ENCODE results near the gene ROM1. TPM values are rescaled to one million over a fixed set of nuclear protein-coding genes. Genes with fewer than 3 reads are reported as not detected.

ROM1 gene
- total RNA-seq, 2 donors from 2014 or later = 11.4 to 12.6 TPM

GRCh38 chr11:62599901-62600300 lies 13.2 kb upstream of the ROM1 start:
- no peak for ATAC-seq (ENCODE audit: insufficient number of reproducible peaks, low FRiP score, low read depth)
- TF ChIP-seq CTCF (IDR thresholded peaks at IDR 0.05) = no peak
- DNase-seq (ENCODE audit: low spot score) = no peak
- peaks cover 20 to 40% of the 10 kb centered on the region in 2 donors for H3K4me1 ChIP-seq (ENCODE audit: control insufficient read depth in 1 of 2, low read depth in 2 of 2)
- no peaks in the 10 kb centered on the region for H3K27me3 ChIP-seq (replicated peaks; ENCODE audit: insufficient read depth)
- H3K9me3 ChIP-seq = no peaks in the 10 kb centered on the region
- H3K27ac ChIP-seq = peak overlapping the region; percentile 98 to 99
- H3K36me3 ChIP-seq = peaks cover 37% of the 10 kb centered on the region
- peak overlapping the region; percentile 98 for H3K4me3 ChIP-seq

GRCh38 chr11:62600367-62601121 lies 12.5 kb upstream of the ROM1 start:
- H3K36me3 ChIP-seq = peaks cover 34% of the 10 kb centered on the region
- H3K4me3 ChIP-seq = peak overlapping the region; percentile 98
- ATAC-seq (ENCODE audit: insufficient number of reproducible peaks, low FRiP score, low read depth) (no peak), DNase-seq (ENCODE audit: low spot score) (no peak)
- H3K9me3 ChIP-seq = no peaks in the 10 kb centered on the region
- no peaks in the 10 kb centered on the region for H3K27me3 ChIP-seq (replicated peaks; ENCODE audit: insufficient read depth)
- peak overlapping the region; percentile 98 to 99 for H3K27ac ChIP-seq
- peaks cover 20 to 40% of the 10 kb centered on the region in 2 donors for H3K4me1 ChIP-seq (ENCODE audit: control insufficient read depth in 1 of 2, low read depth in 2 of 2)
- TF ChIP-seq CTCF (IDR thresholded peaks at IDR 0.05) = no peak

GRCh38 chr11:62601122-62601371 lies 12.0 kb upstream of the ROM1 start:
- peak overlapping the region; percentile 98 to 99 for H3K27ac ChIP-seq
- peak overlapping the region; percentile 98 for H3K4me3 ChIP-seq
- ATAC-seq (ENCODE audit: insufficient number of reproducible peaks, low FRiP score, low read depth) (no peak), DNase-seq (ENCODE audit: low spot score) (no peak)
- H3K27me3 ChIP-seq (replicated peaks; ENCODE audit: insufficient read depth) = no peaks in the 10 kb centered on the region
- peaks cover 20 to 40% of the 10 kb centered on the region in 2 donors for H3K4me1 ChIP-seq (ENCODE audit: control insufficient read depth in 1 of 2, low read depth in 2 of 2)
- H3K9me3 ChIP-seq = no peaks in the 10 kb centered on the region
- H3K36me3 ChIP-seq = peaks cover 34% of the 10 kb centered on the region
- no peak for TF ChIP-seq CTCF (IDR thresholded peaks at IDR 0.05)

GRCh38 chr11:62601372-62602140 lies 11.5 kb upstream of the ROM1 start, which contains the start of gene MTA2:
TSS of gene MTA2 (minus strand) at chr11:62601865. CDS start at chr11:62601450, 415 bp downstream.
- peak; percentile 90 for DNase-seq (ENCODE audit: low spot score)
- TF ChIP-seq CTCF (IDR thresholded peaks at IDR 0.05) = no peak
- Histone ChIP-seq H3K4me1 (ENCODE audit: control insufficient read depth in 1 of 2, low read depth in 2 of 2) (peaks cover 20 to 40% of the 10 kb centered on the region in 2 donors), H3K27me3 (replicated peaks; ENCODE audit: insufficient read depth) (no peaks in the 10 kb centered on the region), H3K9me3 (no peaks in the 10 kb centered on the region), H3K27ac (peak within 1 kb of the TSS; percentile 98 to 99), H3K4me3 (peak within 1 kb of the TSS; percentile 98), H3K36me3 (peaks cover 34% of the 10 kb centered on the region)
- peak; percentile 82 for ATAC-seq (ENCODE audit: insufficient number of reproducible peaks, low FRiP score, low read depth)

Measured in thoracic aorta (tissue), 2 donors.